ENCODE results near the gene FBXO38.
"Not testable (repeated sequence)": the region's sequence is repeated elsewhere in the genome, so short reads cannot be mapped to it uniquely, and the experiment has no call there.

Gene FBXO38

DNA sequence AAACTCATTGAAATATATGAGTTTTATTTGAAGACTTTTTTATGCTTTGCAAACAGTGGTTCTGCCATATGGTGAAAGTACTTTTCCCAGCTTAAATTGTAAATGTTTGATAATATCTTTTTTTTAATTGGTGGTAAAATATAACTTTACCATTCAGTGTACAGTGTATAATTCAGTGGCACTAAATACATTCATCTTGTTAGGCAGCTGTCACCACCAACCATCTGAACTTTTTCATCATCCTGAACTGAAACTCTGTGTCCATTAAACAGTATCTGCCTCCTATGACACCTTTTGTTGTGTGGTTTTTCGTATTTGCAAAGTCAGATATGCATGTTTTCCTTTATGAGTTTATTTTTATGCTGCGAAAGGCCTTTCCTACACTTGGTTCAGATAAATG is 45.1 kb downstream of the FBXO38 start:
- DNase-seq: no peak

DNA sequence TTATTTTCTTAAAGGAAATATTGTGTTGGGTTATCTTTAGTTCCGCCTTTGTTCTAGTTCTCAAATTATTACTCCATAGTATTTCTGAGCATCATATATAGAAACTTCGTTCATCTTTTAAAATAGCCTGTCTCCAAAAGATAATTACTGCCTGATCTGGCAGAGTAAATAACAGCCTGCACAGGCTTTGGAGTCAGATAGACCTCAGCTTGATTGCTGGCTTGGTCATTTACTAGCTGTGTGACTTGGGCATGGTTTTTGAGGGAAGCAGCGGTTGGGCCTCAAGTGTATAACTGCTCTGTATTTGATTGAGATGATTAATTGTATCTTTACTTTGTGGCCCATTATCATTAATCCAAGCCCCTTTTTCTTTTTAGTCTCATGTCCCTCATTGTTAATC is 50.1 kb downstream of the FBXO38 start:
- DNase-seq: no peak

DNA sequence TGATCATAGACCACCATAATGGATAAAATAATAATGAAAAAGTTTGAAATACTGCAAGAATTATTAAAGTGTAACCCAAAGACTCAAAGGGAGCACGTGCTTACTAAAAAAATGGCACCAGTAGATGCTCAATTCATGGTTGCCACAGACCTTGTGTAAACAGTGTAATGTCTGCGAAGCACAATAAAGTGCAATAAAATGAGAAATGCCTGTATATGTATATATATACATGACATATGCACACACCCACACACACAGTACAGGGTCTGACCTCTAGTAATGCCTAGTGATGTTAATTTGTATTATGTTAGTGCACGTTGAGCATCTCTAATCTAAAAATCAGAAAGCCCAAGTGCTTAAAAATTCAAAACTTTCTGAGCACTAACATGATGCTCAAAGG is 52.3 kb downstream of the FBXO38 start:
- DNase-seq: no peak

- no peak for DNase-seq
Observed at GRCh38 chr5:148437249-148437648, 53.5 kb downstream of the FBXO38 start.

- no peak for DNase-seq
Observed at GRCh38 chr5:148438933-148439332, 55.2 kb downstream of the FBXO38 start.

- DNase-seq: no peak
Observed at GRCh38 chr5:148443241-148443640, 59.5 kb downstream of the FBXO38 start.

- peak; percentile 9 for DNase-seq
Observed at GRCh38 chr5:148443998-148444397, 60.2 kb downstream of the FBXO38 start.

DNA sequence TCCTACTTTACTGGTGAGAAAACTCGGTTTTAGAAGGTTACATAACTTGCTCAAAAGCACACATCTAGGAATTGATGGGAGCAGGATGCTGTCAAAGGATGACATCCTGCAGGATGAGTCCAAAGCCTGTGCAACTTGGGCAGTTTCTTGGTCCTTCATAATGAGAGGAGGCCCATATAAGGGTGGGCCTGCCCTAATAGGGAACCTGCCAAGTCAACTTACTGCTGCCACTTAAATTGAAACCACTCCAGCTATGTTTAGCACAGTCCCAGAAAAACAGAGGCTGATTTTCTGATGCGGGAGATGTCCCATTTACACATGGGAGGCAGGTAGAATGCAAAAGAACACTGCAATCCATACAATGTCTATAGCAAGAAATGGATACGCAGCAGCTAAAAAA is 61.8 kb downstream of the FBXO38 start:
- DNase-seq: no peak

GRCh38 chr5:148446611-148447010 is 62.9 kb downstream of the FBXO38 start:
- DNase-seq: no peak

DNA sequence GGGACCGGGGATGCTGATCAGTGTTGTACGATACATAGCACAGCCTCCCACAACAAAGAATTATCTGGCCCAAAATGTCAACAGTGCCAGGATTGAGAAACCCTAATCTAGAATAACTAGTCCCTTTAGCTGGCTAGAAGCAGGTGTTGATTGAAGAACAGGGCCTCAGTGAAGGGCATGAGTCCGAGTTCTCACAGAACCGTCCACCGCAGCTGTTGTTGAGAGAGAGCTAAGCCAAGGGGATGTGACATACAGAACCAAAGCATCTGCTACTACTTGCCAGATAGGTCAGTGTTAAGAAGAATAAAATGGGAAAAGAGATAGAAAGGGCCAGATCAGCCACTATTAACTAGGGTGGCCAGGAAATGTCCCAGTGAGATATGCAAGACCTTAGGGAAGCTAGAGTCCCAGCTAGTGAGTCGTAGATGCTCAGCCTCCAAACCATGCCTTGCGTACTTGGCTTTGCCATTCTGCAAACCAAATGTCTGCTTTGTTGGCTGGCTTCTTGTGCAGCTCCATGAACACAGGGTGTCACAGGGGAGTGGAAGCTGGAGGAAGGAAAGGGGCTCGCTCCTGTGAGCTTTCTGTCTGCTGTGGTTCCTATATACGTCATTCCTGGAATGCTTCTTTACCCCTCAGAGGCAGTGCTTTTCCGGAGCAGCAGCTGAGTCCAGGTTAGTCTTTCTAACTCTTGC is 68.9 kb downstream of the FBXO38 start:
- no peak for DNase-seq

GRCh38 chr5:148454576-148454975 is 70.8 kb downstream of the FBXO38 start:
- DNase-seq: no peak

- DNase-seq: no peak
Observed at GRCh38 chr5:148455185-148455584, 71.4 kb downstream of the FBXO38 start.

DNA sequence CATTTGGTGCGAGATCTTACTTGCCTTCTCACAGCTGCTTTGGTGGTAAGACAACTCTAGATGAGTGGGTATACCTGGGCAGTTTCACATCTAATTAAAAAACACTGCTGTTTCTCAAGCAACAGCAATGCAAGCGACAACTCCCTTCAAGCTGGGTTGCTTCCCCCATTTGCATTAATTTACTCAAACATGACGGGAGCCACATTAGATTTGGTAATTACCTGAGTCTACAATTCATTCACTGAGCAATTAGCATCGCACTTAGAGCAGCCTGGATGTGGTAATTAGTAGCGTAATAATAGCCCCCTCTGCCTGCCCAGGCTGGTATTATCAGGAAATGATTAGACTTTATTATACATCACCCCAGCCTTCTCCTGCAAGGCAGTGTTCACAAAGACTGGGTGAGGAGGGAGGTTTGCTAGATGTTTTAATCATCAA is 73.4 kb downstream of the FBXO38 start:
- no peak for DNase-seq

GRCh38 chr5:148458036-148458888 is 74.5 kb downstream of the FBXO38 start:
- DNase-seq: no peak

- no peak for DNase-seq
Observed at GRCh38 chr5:148459669-148460068, 75.9 kb downstream of the FBXO38 start.

GRCh38 chr5:148465381-148466235 is 81.8 kb downstream of the FBXO38 start:
- no peak for DNase-seq

DNA sequence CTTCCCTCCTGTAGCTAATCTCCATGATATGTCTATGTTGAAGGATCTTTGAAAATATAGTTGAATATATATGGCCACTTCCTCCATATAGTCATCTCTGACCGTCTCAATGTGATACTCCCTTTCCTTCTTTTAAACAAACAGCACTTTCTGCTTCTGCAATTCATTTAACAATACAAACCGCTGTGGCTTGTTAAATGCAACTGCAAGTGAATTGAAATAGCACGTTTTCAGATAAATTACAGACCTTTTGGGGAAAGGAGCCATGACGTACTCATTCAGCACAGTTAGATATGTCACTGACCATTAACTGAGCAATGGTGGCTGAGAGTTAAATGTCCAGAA is 82.5 kb downstream of the FBXO38 start:
- DNase-seq: no peak

- no peak for DNase-seq
Observed at GRCh38 chr5:148467958-148468357, 84.2 kb downstream of the FBXO38 start.

DNA sequence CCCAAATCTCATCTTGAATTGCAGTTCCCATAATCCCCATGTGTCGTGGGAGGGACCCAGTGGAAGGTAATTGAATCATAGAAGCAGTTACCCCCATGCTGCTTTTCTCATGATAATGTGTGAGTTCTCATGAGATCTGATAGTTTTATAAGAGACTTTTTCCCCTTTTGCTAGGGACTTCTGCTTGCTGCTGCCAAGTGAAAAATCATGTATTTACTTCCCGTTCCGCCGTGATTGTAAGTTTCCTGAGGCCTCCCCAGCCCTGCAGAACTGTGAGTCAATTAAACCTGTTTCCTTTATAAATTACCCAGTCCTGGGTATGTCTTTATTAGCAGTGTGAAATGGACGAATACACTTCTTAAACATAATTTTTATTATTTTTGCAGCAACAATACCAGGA is 85.0 kb downstream of the FBXO38 start:
- DNase-seq: not testable (repeated sequence)

DNA sequence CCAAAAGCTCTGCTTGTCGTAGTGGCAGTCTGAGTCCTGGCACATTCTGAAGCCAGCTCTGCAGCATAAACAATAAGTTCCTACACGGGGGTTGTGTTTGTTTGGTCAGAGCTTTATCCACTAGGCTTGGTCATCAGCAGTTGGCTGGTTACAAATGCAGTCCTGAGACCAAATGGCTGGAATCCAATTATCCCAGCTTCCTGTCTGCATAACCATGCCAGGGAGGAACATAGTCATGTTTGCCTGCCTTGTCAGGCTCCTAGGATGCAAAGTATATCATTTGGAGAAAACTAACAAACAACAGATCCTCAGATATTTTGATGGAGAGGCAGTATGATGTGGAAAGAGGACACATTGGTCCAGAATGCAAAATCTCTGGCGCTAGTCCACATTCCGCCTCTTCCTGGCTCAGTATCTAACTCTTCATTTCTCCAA is 85.8 kb downstream of the FBXO38 start:
- DNase-seq: no peak

GRCh38 chr5:148471379-148471778 is 87.6 kb downstream of the FBXO38 start:
- DNase-seq: no peak

- no peak for DNase-seq
Observed at GRCh38 chr5:148474025-148474511, 90.3 kb downstream of the FBXO38 start.

DNA sequence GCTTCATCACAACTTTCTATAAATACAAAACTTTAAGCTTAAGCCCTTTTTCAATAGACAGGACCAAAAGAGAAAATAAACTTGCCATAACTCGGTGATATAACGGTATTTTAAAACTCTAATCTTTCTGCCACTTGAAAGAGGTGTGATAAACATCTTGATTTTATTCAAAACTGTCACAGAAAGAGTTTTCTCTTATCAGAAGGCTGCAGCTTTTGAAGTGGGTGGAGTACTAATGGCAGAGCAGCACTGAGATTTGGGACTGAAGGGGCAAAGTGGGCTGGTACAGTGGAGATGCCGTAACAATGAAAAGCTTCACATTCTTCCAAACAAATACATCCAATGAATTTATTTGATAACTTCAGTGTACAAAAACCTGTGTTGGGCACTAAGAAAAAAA is 92.5 kb downstream of the FBXO38 start:
- DNase-seq: no peak
